H1 (cell line): Measurements from ENCODE around the gene ALS2CL.

Source experiments
- BRCA1 ChIP-seq: IDR thresholded peaks from 2 replicates; pipeline ENCODE4 v1.6.1; 2012; ENCODE audit warnings: low read depth, low read length, improper control_type of control experiment
- CTCF ChIP-seq, 3 experiments: IDR thresholded peaks; 1 replicate in 2 of 3; 2 replicates in 1 of 3; pipeline versions ENCODE4 v1.5.1 to v1.6.1; 2011; ENCODE audit warnings: low read length in 3 of 3, mild to moderate bottlenecking in 3 of 3, inconsistent platforms in 2 of 3, low read depth in 1 of 3, moderate library complexity in 1 of 3; ENCODE audit not compliant: insufficient read depth in 1 of 3; ENCODE audit errors: control extremely low read depth in 1 of 3
- POLR2A ChIP-seq, 2 experiments: IDR thresholded peaks; 1 replicate in 1 of 2; 2 replicates in 1 of 2; pipeline ENCODE4 v1.6.1; 2011; ENCODE audit warnings: low read depth in 2 of 2, low read length in 2 of 2, mild to moderate bottlenecking in 2 of 2; ENCODE audit errors: control extremely low read depth in 1 of 2
- RFX5 ChIP-seq: IDR thresholded peaks from 2 replicates; pipeline ENCODE4 v1.6.1; 2011; ENCODE audit warnings: low read depth, low read length, improper control_type of control experiment, borderline replicate concordance
- RNF2 ChIP-seq: fragments of 200-900, 300-1000 bp; sonication (generic); IDR thresholded peaks from 2 replicates; pipeline ENCODE4 v1.7.1; 2016; ENCODE audit warnings: borderline replicate concordance, low read depth, mild to moderate bottlenecking, antibody characterized with exemption, low read length; ENCODE audit not compliant: poor library complexity, severe bottlenecking; ENCODE audit errors: missing control alignments

DNA sequence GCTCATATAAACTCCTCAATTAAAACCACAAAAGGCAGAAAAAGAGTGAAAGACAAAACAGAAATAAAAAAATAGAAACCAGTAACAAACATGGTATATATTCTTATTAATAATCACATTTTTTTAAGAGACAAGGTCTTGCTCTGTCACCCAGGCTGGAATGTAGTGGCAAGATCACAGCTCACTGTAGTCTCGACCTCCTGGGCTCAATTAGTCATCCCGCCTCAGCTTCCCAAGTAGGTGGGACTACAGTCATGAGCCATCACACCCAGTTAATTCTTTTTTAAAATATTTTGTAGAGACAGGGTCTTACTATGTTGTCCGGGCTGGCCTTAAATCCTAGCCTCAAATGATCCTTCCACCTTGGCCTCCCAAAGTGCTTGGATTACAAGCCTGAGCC is 44.0 kb downstream of the ALS2CL start:
- no peak for TF ChIP-seq BRCA1
- TF ChIP-seq RFX5: no peak
- TF ChIP-seq CTCF (IDR thresholded peaks at IDR 0.05; ENCODE audit: control extremely low read depth in 1 of 3, insufficient read depth in 1 of 3, low read depth in 1 of 3, low read length in 3 of 3): no peak
- no peak for TF ChIP-seq POLR2A (IDR thresholded peaks at IDR 0.05; ENCODE audit: control extremely low read depth in 1 of 2, low read depth in 2 of 2, low read length in 2 of 2)
- TF ChIP-seq RNF2: no peak
